Tibial nerve (tissue), 4 donors: ENCODE measurements around the gene LIN54.

ENCODE experiments used
- CTCF ChIP-seq, 5 experiments: fragments of 200-600 bp in 3 of 5; fragments of 450-650 bp in 2 of 5; sonication (generic) in 3 of 5; IDR thresholded peaks; one replicate each; pipeline ENCODE4 v1.5.1; 2016 to 2019; ENCODE audit warnings: antibody characterized with exemption in 5 of 5, mild to moderate bottlenecking in 3 of 5, moderate library complexity in 2 of 5
- EP300 ChIP-seq, 2 donors: sonication (generic); formaldehyde crosslinking; IDR thresholded peaks; one replicate each; pipeline ENCODE4 v1.6.1; 2017; ENCODE audit warnings: antibody characterized with exemption in 2 of 2, mild to moderate bottlenecking in 1 of 2
- POLR2A ChIP-seq, 2 donors: fragments of 450-650 bp; IDR thresholded peaks; one replicate each; pipeline ENCODE4 v1.6.1; 2017; ENCODE audit warnings: antibody characterized with exemption in 2 of 2, mild to moderate bottlenecking in 2 of 2, moderate library complexity in 2 of 2

DNA sequence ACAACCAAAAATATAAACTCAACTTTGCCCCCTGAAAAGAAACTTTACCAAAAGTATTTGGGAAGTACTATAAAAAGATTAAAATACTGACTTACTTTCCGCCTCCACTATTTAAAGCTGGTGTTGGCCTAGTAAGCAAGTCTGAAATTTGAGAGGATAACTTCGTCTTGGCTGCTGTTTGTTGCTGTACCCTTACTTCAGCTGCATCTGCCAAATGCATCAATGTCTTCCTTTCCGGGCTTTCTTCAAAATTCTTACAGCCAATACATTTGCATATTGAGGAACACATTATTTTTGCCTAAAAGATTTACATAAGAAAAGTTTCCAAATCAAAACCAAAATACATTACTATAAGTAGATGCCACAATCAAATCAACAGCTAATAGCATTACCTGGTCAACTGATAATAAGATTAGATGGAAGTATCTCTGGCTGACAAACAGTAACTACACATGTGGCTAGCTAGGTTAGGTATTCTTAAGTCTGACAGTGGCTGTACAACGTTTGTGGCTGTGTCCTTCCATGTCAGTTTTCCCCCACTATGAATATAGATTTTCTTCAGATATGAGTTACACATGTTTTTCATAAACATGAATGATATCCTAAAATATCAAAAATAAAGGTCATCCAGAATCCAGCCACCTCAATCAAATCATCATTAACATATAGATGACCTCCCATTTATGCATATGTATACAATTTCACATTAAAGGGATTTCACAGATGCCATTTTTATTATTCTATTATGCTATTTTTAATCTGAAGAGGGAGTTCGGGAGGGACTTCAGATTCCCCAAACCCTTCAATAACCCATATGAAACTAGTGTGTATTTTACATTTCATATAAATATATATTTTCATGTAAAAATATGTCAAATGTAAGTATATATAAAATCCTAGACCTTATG is 79.5 kb downstream of the LIN54 start:
- TF ChIP-seq CTCF (IDR thresholded peaks at IDR 0.05) = no peak
- TF ChIP-seq POLR2A (IDR thresholded peaks at IDR 0.05) = no peak
- TF ChIP-seq EP300 (IDR thresholded peaks at IDR 0.05) = no peak
